ENCODE data around the gene PI4KA.

DNA sequence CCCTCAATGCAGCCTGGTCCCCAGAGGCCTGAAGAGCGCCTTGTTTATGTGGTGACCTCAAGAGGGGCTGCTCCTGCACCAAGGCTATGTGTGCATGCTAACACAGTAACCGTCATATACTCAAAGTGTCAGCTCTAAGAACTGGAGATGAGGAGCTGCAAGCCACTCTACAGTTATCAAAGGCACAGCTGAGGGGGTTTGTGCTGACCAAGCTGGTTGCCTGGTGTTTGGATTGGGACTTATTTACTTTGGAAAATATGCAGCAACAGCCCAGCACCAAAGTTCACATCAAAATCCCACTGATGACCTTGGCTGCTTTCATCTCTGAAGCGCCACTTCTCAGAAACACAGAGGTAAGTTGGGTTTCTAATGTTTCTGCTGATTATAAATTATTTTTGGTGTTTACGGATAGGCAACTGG is 84.8 kb downstream of the PI4KA start, which contains the start of gene SERPIND1:
- TF ChIP-seq ZFP30 (CRISPR knock-in tag; IDR thresholded peaks at IDR 0.05) = no peak
- TF ChIP-seq RARB (CRISPR knock-in tag; IDR thresholded peaks at IDR 0.05) = no peak

Measured in SK-N-SH treated with all-trans-retinoic acid at 6 μM for 48 hours (cell line).